GM18951 (cell line): ENCODE measurements around the gene PCTP.

ENCODE experiments used
- POLR2A ChIP-seq: IDR thresholded peaks from 4 replicates; pipeline ENCODE4 v1.6.1; 2011; ENCODE audit warnings: mild to moderate bottlenecking; ENCODE audit not compliant: insufficient read length, insufficient read depth; ENCODE audit errors: extremely low read depth
- in situ Hi-C: fragments of 300-500 bp; cut with MboI; formaldehyde crosslinking; loops from one replicate; pipeline ENCODE4 v1.12.0; 2022; ENCODE audit warnings: low sequenced_read_pairs, mixed read lengths, inconsistent platforms; ENCODE audit not compliant: unreplicated experiment

Gene PCTP

GRCh38 chr17:55748841-55749240, 2.0 kb upstream of the PCTP start:
- TF ChIP-seq POLR2A: no peak
- in situ Hi-C loops: no loop called here

DNA sequence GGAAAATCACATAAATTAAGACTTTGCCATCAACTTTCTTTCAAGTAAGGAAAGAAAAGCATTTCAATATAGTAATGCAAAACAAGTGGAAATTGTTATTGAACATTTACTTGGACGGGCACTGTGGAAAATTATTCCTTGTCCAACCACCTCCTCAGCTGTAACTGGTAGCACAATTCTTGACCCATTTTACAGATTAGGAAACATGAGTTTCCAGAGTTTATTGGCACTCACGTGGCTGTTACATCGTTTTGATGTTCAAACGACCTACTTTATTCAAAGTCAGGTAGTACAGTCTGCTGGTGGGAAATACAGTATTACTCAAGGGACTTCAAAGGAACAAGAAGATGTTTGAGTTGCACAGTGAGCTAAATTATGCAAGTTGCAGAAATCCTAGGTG, 866 bp upstream of the PCTP start:
- in situ Hi-C loops: no loop called here
- no peak for TF ChIP-seq POLR2A

- in situ Hi-C loops: no loop called here
- no peak for TF ChIP-seq POLR2A
Measured at GRCh38 chr17:55751720-55752250, 934 bp downstream of the PCTP start.

- TF ChIP-seq POLR2A: no peak
- in situ Hi-C loops: no loop called here
Measured at GRCh38 chr17:55756689-55757088, 5.8 kb downstream of the PCTP start.

GRCh38 chr17:55757659-55758058, 6.8 kb downstream of the PCTP start:
- in situ Hi-C loops: no loop called here
- no peak for TF ChIP-seq POLR2A

DNA sequence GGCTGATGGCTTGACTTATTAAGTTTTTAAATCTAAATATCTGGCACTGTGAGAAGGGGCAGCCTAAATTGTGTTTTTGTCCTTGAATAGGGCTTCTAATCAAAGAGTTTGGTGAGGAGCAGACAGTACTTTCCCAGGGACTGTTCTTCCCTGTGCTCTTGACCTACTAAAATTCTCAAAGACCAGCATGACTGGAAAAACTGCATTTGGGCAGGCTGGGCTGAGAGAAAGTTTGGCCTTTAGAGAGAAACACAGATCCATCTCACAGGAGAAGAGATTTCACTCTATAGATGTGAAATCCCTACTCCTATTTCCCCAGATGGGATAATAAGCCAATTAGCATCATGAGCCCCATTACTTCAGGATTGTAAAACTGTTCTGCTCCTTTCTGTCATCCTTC, 7.3 kb downstream of the PCTP start:
- no peak for TF ChIP-seq POLR2A
- in situ Hi-C loops: no loop called here

GRCh38 chr17:55760643-55761355, 9.9 kb downstream of the PCTP start:
- in situ Hi-C loops: no loop called here
- TF ChIP-seq POLR2A: no peak

DNA sequence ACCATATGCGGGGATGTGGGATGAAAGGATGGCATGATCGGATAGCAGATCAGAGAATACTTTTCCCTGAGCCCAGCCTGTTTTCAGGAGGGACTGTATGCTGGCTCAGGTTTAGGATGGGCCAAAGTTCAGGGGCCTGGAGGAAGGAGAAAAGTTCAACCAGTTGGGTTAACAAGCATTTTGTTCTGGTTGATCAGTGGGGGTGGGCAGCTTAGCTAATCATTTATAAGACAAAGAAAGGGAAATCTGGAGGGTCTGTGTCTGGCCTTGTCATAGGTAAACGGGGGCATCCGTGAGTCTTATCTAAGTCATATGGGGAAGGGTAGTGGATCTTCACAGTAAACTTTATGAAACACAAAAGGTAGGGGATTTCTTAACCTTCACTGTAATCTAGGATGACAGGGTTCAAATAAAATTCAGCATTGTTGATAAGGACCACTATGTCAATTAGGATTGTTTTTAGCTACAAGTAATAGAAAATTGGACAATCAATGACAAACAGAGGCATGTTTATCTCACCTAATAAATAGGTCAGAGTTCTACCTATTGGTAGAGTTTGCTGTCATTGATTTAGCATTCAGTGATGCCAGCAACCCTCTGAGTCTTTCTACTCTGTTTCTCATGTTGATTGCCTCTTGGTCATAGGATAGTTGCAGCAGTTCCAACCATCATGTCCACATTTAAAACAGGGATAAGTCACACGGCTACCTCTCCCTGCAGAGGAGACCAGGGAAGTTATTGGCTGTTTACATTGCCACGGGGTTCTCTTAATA, 11.4 kb downstream of the PCTP start:
- in situ Hi-C loops: no loop called here
- no peak for TF ChIP-seq POLR2A

DNA sequence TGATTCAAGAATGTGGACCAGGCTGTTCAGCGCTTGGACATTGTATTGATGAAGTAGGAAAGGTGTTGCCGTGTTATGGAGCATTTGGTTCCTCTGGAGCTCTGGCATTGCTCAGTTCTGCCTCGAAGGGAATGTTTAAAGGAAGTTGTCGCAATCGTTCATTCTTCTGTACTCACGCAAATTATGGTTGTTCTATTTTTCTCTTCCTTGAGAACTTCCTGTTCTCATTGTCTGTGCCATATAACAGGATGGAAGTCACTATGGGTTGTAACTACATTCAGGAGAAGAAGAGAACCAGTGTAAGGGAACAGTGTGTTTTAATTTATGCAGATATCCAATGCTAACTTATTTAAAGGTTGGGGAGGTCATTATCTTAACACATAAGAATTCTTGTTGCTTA, 13.0 kb downstream of the PCTP start:
- in situ Hi-C loops: no loop called here
- TF ChIP-seq POLR2A: no peak

DNA sequence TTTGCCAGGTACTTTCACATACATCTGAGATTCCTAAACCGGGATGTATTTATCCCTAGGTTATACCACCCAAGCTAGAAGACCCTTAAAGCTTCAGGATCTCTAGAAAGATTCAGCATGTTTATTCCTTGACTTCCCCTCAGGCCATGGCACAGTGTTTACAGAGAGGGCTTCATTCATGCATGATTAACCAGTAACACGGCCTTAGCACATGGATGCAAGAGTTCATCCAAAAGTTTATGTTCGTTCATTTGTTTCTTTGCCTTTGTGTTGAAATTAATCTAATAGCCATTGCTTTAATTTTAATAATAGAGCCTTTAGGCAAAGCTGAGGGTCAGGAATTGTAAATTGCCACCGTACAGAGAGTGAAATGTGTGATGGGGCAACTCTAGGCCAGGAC, 13.8 kb downstream of the PCTP start:
- no peak for TF ChIP-seq POLR2A
- in situ Hi-C loops: no loop called here

- TF ChIP-seq POLR2A: no peak
- in situ Hi-C loops: no loop called here
Measured at GRCh38 chr17:55765472-55765871, 14.6 kb downstream of the PCTP start.

DNA sequence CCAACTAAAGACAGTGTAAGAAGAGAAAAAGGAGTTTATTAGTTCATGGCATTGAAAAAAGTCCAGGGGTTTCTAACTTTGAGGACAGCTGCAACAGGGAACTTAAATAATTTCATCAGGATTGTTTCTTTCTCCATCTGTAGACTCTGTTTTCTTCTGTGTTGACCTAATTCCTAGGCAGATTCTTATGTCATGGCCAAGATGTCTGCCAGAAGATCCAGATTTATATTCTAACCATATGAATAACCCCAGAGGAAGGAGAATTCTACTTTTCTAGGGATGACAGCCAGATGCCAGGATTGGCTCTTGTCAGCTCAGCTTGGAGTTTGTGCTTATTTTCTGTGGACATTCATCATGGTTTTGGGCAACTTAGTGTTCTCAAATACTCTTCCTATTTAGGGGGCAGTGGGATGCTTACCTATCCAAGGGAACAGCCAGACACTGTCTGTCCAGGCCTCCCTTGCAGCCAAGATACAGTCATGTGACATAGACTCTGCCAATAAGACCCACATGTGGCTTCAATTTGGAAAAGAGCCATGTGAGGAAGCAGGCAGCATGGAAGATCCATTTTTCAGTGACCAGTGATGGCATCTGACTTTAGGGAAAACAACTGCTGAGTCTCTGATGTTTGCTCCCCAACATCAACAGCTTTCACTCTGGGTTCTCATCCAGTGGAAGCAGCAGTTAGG, 18.2 kb downstream of the PCTP start:
- in situ Hi-C loops: no loop called here
- no peak for TF ChIP-seq POLR2A

GRCh38 chr17:55769625-55770000, 18.8 kb downstream of the PCTP start:
- in situ Hi-C loops: no loop called here
- TF ChIP-seq POLR2A: no peak
